Mesodermal cell (in vitro differentiated cells): ENCODE results near the gene MAPK8IP1.
A peak's percentile ranks its signal among the peaks of the same experiment; 100 is the strongest.

Source experiments
- H3K27ac ChIP-seq: 2 replicates; pipeline ENCODE4 v1.7.0; 2013; ENCODE audit warnings: mild to moderate bottlenecking, low read depth, low read length, moderate library complexity; ENCODE audit not compliant: severe bottlenecking
- H3K36me3 ChIP-seq: 2 replicates; pipeline ENCODE4 v1.7.1; 2013; ENCODE audit warnings: mild to moderate bottlenecking, low read length, moderate library complexity; ENCODE audit not compliant: control insufficient read depth, insufficient read depth
- H3K4me1 ChIP-seq: one replicate; pipeline ENCODE4 v1.7.1; 2013; ENCODE audit warnings: mild to moderate bottlenecking, low read length; ENCODE audit not compliant: insufficient read depth, control insufficient read depth, poor library complexity, severe bottlenecking
- H3K4me3 ChIP-seq: 2 replicates; pipeline ENCODE4 v1.7.0; 2013; ENCODE audit warnings: low read length, control low read depth, mild to moderate bottlenecking; ENCODE audit not compliant: insufficient read depth, poor library complexity, severe bottlenecking; ENCODE audit errors: extremely low read depth
- H3K9me3 ChIP-seq: 2 replicates; pipeline ENCODE4 v1.7.1; 2013; ENCODE audit warnings: mild to moderate bottlenecking, low read length, moderate library complexity; ENCODE audit not compliant: control insufficient read depth
- WGBS, 2 experiments: methylation state at CpG; one replicate each; pipeline ENCODE4 v1.1.5; 2013; ENCODE audit warnings: missing lambda C conversion rate in 2 of 2; ENCODE audit not compliant: insufficient coverage in 2 of 2; 5-methylcytosine and 5-hydroxymethylcytosine counted together

Gene MAPK8IP1

GRCh38 chr11:45919806-45920530, 34.5 kb downstream of the MAPK8IP1 start:
- peaks cover 14% of the 10 kb centered on the region for H3K36me3 ChIP-seq
- H3K4me3 ChIP-seq: no peak overlapping the region
- no peaks in the 10 kb centered on the region for H3K9me3 ChIP-seq
- H3K27ac ChIP-seq: no peak overlapping the region
- WGBS, 2 experiments: 74 to 85% methylated on average over 10 of the region's 13 CpGs
- H3K4me1 ChIP-seq: no peaks in the 10 kb centered on the region

- no peaks in the 10 kb centered on the region for H3K4me1 ChIP-seq
- H3K4me3 ChIP-seq: no peak overlapping the region
- no peak overlapping the region for H3K27ac ChIP-seq
- no peaks in the 10 kb centered on the region for H3K9me3 ChIP-seq
- peaks cover 6% of the 10 kb centered on the region for H3K36me3 ChIP-seq
- WGBS, 2 experiments: 89 to 95% methylated on average over 4 of the region's 6 CpGs
Measured at GRCh38 chr11:45920531-45921477, 35.4 kb downstream of the MAPK8IP1 start.

GRCh38 chr11:45921561-45922424, 36.3 kb downstream of the MAPK8IP1 start:
- no peaks in the 10 kb centered on the region for H3K36me3 ChIP-seq
- H3K4me3 ChIP-seq: peak overlapping the region; percentile 21
- H3K9me3 ChIP-seq: no peaks in the 10 kb centered on the region
- no peak overlapping the region for H3K27ac ChIP-seq
- no peaks in the 10 kb centered on the region for H3K4me1 ChIP-seq
- 5% methylated on average over 28 to 39 of the region's 54 CpGs for WGBS, 2 experiments

GRCh38 chr11:45922425-45923082, 37.1 kb downstream of the MAPK8IP1 start, which contains the start of gene LARGE2:
LARGE2 (plus strand) TSS chr11:45922656; CDS start chr11:45922883, 227 bp downstream.
- H3K27ac ChIP-seq: no peak within 1 kb of the TSS
- H3K9me3 ChIP-seq: no peaks in the 10 kb centered on the region
- peak within 1 kb of the TSS; percentile 21 for H3K4me3 ChIP-seq
- no peaks in the 10 kb centered on the region for H3K36me3 ChIP-seq
- H3K4me1 ChIP-seq: no peaks in the 10 kb centered on the region
- WGBS, 2 experiments: 0% methylated on average over 63 to 65 of the region's 73 CpGs

- no peaks in the 10 kb centered on the region for H3K36me3 ChIP-seq
Measured at GRCh38 chr11:45924036-45924915, 38.8 kb downstream of the MAPK8IP1 start.

GRCh38 chr11:45924927-45925326, 39.5 kb downstream of the MAPK8IP1 start:
- Histone ChIP-seq H3K4me3 (no peak overlapping the region), H3K36me3 (peaks cover under 1% of the 10 kb centered on the region), H3K4me1 (no peaks in the 10 kb centered on the region), H3K27ac (no peak overlapping the region), H3K9me3 (no peaks in the 10 kb centered on the region)
- WGBS, 2 experiments: 79 to 85% methylated on average over 3 to 5 of the region's 6 CpGs

More at GRCh38 chr11:45924036-45924915, 38.8 kb downstream of the MAPK8IP1 start:
- Histone ChIP-seq H3K4me3 (no peak overlapping the region), H3K4me1 (no peaks in the 10 kb centered on the region), H3K9me3 (no peaks in the 10 kb centered on the region), H3K27ac (no peak overlapping the region)
- 89 to 97% methylated on average over 10 to 19 of the region's 22 CpGs for WGBS, 2 experiments

- 67% methylated on average over 1 of the region's 3 CpGs; no CpG with 5 or more reads in 1 of the 2 experiments for WGBS, 2 experiments
- no peak overlapping the region for H3K4me3 ChIP-seq
- H3K36me3 ChIP-seq: peaks cover 5% of the 10 kb centered on the region
- H3K9me3 ChIP-seq: no peaks in the 10 kb centered on the region
- H3K27ac ChIP-seq: no peak overlapping the region
- no peaks in the 10 kb centered on the region for H3K4me1 ChIP-seq
Measured at GRCh38 chr11:45925550-45925949, 40.1 kb downstream of the MAPK8IP1 start.

GRCh38 chr11:45926001-45926401, 40.5 kb downstream of the MAPK8IP1 start:
- Histone ChIP-seq H3K36me3 (peaks cover 5% of the 10 kb centered on the region), H3K4me3 (no peak overlapping the region), H3K4me1 (no peaks in the 10 kb centered on the region), H3K27ac (no peak overlapping the region), H3K9me3 (no peaks in the 10 kb centered on the region)
- 88 to 96% methylated on average over 4 to 9 of the region's 12 CpGs for WGBS, 2 experiments

GRCh38 chr11:45926536-45927331, 41.3 kb downstream of the MAPK8IP1 start:
- no peak overlapping the region for H3K27ac ChIP-seq
- 88 to 100% methylated on average over 8 to 9 of the region's 12 CpGs for WGBS, 2 experiments
- H3K4me3 ChIP-seq: no peak overlapping the region
- no peaks in the 10 kb centered on the region for H3K4me1 ChIP-seq
- peaks cover 8% of the 10 kb centered on the region for H3K36me3 ChIP-seq
- H3K9me3 ChIP-seq: no peaks in the 10 kb centered on the region
